Measurements from ENCODE around the gene GCNT1. TPM values are rescaled to one million over a fixed set of nuclear protein-coding genes. Genes with fewer than 3 reads are reported as not detected.
A peak's percentile ranks its signal among the peaks of the same experiment; 100 is the strongest.

GCNT1 gene
- 1 to 10 TPM in 8 of 10 donors, under 1 TPM in 2; 0.66 to 8.1 (median 2.3) TPM for total RNA-seq
- 1 to 10 TPM in 1 of 2 donors, under 1 TPM in 1; 0.91 to 1.5 TPM for polyA plus RNA-seq
- long read RNA-seq, donor 1, full-length matches to known transcripts, result 2 of 3 reads
- long read RNA-seq, donor 1, partial matches to known transcripts, result 1 of 3 reads
- long read RNA-seq, donor 1, other reads (novel, unspliced or antisense), result 0 of 3 reads
- long read RNA-seq, donor 2, full-length matches to known transcripts, result 2 of 2 reads
- long read RNA-seq, donor 2, partial matches to known transcripts, result 0 of 2 reads
- long read RNA-seq, donor 2, other reads (novel, unspliced or antisense), result 0 of 2 reads
- long read RNA-seq, donor 3, full-length matches to known transcripts, result 3 of 3 reads
- long read RNA-seq, donor 3, partial matches to known transcripts, result 0 of 3 reads
- long read RNA-seq, donor 3, other reads (novel, unspliced or antisense), result 0 of 3 reads

- Histone ChIP-seq H3K9me3 (no peaks in the 10 kb centered on the region), H3K4me1 (peaks cover 0 to 55% (median 11%) of the 10 kb centered on the region in 9 donors), H3K4me3 (peak within 1 kb of the TSS; percentile 26 to 89 (median 71)), H3K36me3 (peaks cover 0 to 11% (median 0%) of the 10 kb centered on the region in 9 donors), H3K27ac (peak within 1 kb of the TSS in 9 of 10 donors; percentile 25 to 80 (median 62)), H3K27me3 (peaks cover 0 to 6% (median 0%) of the 10 kb centered on the region in 7 donors)
- intact Hi-C loops (cut with DNase I), result loop anchor here in 2 of 10 donors (1.0 to 10.0 kb wide), 3 partner anchors 76 to 199 kb away; no protein-coding TSS in a partner anchor
- peak in 8 of 9 donors; percentile 21 to 71 (median 47) for TF ChIP-seq CTCF (IDR thresholded peaks at IDR 0.05)
- DNase-seq (peak; percentile 76 to 88), ATAC-seq (peak; percentile 93 to 98 (median 96))
- 2% methylated on average over 63 to 65 of the region's 65 CpGs for WGBS, 2 donors
These were observed at the start of gene GCNT1 for GRCh38 chr9:76458903-76459693. Gene GCNT1, plus strand, starts transcription at chr9:76459182. Its CDS starts 43,200 bp downstream, at chr9:76502382.

- DNase-seq (no peak), ATAC-seq (no peak)
- H3K4me1 ChIP-seq, result peaks cover 0 to 5% (median 0%) of the 10 kb centered on the region in 9 donors
- H3K9me3 ChIP-seq, result peaks cover 0 to 18% (median 9%) of the 10 kb centered on the region in 11 donors
- H3K27ac ChIP-seq, result no peak overlapping the region
- H3K36me3 ChIP-seq, result no peaks in the 10 kb centered on the region
- intact Hi-C loops (cut with DNase I), result no loop called here
- TF ChIP-seq CTCF (IDR thresholded peaks at IDR 0.05), result no peak
- H3K27me3 ChIP-seq, result no peaks in the 10 kb centered on the region
- H3K4me3 ChIP-seq, result no peak overlapping the region
- 45 to 59% methylated on average over 2 of the region's 2 CpGs for WGBS, 2 donors
These were observed 46.3 kb upstream of the GCNT1 start for GRCh38 chr9:76412638-76413037.

GRCh38 chr9:76413658-76414057 is 45.3 kb upstream of the GCNT1 start:
- intact Hi-C loops (cut with DNase I), result no loop called here
- H3K9me3 ChIP-seq, result peaks cover 0 to 18% (median 9%) of the 10 kb centered on the region in 11 donors
- no peaks in the 10 kb centered on the region for H3K27me3 ChIP-seq
- ATAC-seq (no peak), DNase-seq (no peak)
- H3K4me1 ChIP-seq, result peaks cover 0 to 5% (median 0%) of the 10 kb centered on the region in 9 donors
- no peak overlapping the region for H3K27ac ChIP-seq
- H3K36me3 ChIP-seq, result no peaks in the 10 kb centered on the region
- TF ChIP-seq CTCF (IDR thresholded peaks at IDR 0.05), result no peak
- no peak overlapping the region for H3K4me3 ChIP-seq

GRCh38 chr9:76414661-76415060 is 44.3 kb upstream of the GCNT1 start:
- no peak overlapping the region for H3K4me3 ChIP-seq
- no peaks in the 10 kb centered on the region for H3K27me3 ChIP-seq
- no peak overlapping the region for H3K27ac ChIP-seq
- DNase-seq, result no peak
- WGBS, 2 donors, result 65 to 71% methylated on average over 4 of the region's 4 CpGs
- intact Hi-C loops (cut with DNase I), result no loop called here
- ATAC-seq, result no peak
- peaks cover 0 to 5% (median 0%) of the 10 kb centered on the region in 9 donors for H3K4me1 ChIP-seq
- H3K9me3 ChIP-seq, result peaks cover 0 to 18% (median 9%) of the 10 kb centered on the region in 11 donors
- H3K36me3 ChIP-seq, result no peaks in the 10 kb centered on the region
- no peak for TF ChIP-seq CTCF (IDR thresholded peaks at IDR 0.05)
